Superior temporal gyrus (tissue), 1 donor: ENCODE results near the gene ZDHHC14.
A peak's percentile ranks its signal among the peaks of the same experiment; 100 is the strongest.
"Not testable (repeated sequence)": the region's sequence is repeated elsewhere in the genome, so short reads cannot be mapped to it uniquely, and the experiment has no call there.

Experiments
- DNase-seq: peaks from one replicate; pipeline ENCODE4 v3.0.0-alpha.2; 2016; ENCODE audit errors: extremely low spot score

Gene ZDHHC14

DNA sequence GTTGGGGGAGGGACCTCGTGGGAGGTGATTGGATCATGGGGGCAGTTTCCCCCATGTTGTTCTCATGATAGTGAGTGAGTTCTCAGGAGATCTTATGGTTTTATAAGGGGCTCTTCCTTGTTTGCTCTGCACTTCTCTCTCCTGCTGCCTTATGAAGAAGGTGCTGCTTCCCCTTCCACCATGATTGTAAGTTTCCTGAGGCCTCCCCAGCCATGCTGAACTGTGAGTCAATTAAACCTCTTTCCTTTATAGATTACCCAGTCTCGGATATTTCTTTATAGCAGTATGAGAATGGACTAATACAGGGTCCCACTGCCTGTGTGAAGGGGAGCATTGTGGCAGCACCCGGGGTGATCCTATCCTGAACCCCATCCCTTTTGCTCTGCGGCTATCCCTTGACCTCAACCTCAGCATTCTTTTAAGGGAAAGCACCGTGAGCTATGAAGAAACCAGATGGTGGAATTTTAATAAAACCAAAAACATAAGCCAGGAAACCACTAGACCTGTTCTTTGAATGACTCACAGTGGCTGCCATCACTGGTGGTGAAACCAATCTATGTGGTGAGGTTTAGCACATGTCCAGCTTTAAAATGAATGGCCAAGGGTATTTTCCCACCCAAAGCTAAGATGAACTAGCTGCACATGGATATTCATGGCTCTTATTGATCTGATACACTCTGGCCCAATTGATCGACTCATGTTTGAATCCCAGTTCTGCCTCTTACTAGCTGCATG, 62.2 kb downstream of the ZDHHC14 start:
- no peak for DNase-seq

DNA sequence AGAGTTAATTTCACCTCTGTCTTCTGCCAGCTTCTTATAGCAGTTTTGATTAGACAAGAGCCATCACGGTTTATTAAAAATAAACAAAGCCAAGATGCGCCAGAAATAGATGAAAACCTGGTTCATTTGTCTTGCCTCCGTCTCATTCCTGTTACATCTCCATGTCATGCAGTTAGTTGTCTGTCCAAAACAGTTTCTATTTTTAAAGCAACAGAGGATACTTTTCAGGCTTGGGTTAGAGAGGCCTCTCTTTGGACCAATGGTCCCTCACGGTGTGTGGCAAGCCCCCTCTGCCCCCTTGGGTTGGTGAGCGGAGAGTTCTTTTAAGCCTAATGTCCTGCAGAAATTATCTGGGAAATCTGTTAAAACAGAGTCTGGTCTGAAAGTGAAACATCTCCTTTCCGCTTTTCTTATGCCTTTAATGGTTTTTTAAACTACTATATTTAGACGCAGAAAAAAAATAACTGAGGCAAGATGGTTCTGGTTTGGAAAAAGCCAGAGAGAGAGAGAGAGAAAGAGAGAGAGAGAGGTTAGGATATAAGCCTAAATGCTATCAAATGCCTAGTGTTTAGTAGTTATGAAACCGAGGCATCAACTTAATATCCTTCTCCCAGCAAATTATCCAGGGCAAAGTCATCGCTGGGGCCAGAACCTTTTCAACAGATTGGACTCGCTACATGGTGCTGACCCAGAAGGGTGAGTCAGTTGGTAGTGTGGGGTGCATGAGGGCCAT, 64.5 kb downstream of the ZDHHC14 start:
- no peak for DNase-seq

DNA sequence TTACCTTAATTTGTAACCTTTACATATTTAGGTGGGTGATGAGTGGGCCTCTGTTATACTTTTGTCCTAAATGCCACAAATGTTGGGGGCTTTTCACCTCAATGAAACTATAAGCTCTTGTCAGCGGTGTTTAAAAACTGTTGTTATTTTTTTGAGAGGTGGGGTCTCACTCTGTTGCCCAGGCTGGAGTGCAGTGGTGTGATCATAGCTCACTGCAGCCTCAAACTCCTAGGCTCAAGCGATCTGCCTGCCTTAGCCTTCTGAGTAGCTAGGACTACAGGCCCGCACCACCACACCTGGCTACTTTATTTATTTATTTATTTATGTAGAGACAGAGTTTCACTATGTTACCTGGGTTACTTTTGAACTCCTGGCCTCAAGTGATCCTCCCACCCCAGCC, 66.7 kb downstream of the ZDHHC14 start:
- DNase-seq: no peak

DNA sequence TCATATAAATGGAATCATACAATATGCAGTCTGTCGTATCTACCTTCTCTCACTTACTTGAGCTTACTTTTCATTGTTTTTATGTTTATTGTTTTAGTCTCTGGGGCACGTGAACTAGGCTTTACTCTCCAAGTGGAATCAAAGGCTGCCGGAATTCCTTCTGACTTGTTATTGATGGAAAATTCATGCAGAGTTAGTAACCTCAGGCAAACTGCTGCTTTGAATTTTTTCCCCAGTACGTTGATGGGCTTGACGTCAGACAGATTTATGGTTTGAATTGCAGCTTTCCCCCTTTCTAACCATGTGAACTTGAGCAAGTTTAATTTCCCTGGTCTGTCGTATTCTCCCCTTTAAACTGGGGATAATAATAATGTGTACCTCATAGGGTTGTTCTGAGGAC, 68.6 kb downstream of the ZDHHC14 start:
- DNase-seq: no peak

DNA sequence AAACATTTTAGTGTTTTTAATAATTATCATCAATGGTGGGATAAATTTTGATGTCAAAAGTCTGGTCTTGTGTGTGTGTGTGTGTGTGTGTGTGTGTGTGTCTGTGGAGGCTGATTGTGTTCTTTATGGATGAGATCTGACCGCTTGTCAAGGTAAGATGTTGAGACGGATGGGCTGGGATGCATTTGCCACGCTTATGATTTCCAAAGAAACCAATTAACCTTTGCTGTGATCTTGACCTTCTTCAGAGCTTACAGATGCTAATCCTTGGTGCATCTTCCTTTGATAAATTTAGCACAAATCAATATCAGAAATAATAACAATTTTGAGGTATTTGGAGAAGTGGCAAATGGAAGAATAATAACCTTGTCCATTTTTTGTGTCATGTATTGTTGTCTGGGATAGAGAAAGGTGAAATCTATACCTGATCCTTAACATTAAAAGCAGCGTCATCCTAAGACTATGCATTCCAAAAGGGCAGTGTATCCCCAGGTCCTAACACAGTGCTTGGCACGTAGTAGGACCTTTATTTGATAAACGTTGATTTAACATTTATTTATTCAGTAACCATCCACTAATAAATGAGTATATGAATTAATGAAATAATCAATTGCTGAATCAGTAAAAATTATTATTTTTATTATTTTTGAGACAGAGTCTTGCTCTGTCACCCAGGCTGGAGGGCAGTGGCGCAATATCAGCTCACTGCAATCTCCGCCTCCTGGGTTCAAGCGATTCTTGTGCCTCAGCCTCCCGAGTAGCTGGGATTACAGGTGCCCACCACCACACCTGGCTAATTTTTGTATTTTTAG, 70.1 kb downstream of the ZDHHC14 start:
- no peak for DNase-seq

DNA sequence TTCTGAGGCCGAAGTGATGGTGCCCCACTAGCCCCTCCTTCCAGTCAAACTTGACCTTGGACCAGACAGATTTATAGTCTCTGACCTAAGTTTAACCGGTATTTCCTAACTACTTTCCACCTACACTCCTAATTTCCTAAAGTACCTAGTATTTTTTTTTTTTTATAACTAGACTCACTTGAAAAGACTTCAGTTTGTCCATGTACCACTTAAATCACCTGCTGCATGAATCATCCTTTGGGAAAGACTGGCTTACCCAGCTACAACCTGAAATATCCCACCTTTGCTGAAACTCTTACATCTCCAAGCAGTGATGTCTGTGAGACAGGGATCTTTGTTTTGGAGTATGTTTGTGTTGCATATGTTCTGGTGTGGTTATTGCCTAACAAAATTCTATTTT, 71.1 kb downstream of the ZDHHC14 start:
- no peak for DNase-seq

DNA sequence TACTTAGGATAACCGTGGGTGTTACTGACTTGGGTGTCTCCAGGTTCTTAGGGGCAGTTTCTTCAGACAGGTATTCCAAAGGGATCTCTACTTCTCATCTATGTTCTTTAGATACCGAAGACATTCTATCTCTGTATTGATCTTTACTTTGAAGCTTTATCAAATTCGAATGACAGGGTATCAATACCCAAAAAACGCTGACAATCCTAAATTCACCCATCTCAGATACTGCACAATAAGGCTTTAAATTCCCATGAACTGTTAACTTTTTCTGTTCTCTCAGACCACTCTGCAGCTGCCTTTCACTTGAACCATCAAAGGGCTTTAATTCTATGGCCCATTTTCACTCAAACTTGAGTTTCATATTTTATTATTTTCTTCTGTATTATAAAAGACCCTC, 72.1 kb downstream of the ZDHHC14 start:
- no peak for DNase-seq

DNA sequence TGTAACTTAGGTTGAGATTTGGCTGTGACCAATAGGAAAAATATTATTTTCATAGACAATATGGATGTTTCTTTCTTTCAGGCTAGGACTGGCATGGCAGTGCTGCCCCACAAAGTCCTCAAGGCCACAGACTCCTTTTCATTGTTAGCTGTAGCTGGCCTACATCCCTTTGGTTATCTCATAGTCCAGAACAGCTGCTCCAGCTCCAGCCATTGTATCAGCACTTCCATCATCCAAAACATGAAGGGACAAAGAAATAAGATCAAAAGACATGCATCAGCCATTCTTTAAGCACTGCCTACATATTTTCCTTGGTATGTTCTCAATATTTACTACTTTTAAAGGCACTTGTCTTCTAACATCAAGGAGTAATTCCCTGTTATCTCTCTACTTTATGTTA, 73.0 kb downstream of the ZDHHC14 start:
- no peak for DNase-seq

DNA sequence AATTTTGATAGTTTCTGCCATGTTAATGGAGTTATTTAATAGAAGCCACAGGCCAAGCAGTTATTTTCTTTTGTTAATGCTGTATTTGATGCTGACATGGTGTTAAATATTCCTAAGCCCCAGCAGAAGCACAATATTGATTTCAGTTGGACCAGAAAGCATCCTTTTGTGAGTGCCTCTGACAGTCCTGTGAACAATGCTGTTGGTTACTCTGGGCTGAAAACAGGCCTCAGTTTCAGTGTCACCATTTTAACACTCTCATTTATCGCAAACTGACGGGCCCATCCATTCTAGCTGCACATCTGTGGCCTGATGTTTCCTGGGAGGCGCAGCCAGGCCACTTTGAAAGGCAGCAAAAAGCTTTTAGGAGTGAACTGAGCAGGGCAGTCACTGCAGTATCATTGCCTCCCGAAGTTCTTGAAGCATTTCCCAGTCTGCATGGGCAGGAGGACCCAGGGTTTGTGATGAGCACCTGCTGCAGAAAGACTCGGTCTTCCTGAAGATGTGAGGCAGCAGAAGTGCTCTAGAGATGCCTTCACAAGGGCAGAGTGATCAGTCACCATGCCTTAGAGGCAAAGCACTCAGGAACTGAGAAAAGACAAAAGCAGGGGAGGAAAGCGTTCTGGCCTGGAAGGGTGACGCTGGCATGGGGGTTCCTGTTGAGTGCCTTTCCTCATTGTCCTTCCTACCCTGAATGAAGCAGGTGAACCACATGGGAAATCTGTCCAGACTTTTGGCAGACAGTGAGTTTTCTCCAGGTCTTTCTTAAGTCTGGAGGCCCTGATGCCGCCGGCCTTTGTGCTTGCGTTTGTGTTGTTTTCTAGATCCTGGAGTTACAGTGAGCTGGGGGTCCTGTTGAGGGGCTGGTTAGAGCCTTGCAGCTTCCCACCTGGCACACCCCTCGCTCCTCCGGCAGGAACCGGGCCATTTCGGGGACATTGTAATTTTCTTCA, 74.0 kb downstream of the ZDHHC14 start:
- DNase-seq: peak; percentile 66

DNA sequence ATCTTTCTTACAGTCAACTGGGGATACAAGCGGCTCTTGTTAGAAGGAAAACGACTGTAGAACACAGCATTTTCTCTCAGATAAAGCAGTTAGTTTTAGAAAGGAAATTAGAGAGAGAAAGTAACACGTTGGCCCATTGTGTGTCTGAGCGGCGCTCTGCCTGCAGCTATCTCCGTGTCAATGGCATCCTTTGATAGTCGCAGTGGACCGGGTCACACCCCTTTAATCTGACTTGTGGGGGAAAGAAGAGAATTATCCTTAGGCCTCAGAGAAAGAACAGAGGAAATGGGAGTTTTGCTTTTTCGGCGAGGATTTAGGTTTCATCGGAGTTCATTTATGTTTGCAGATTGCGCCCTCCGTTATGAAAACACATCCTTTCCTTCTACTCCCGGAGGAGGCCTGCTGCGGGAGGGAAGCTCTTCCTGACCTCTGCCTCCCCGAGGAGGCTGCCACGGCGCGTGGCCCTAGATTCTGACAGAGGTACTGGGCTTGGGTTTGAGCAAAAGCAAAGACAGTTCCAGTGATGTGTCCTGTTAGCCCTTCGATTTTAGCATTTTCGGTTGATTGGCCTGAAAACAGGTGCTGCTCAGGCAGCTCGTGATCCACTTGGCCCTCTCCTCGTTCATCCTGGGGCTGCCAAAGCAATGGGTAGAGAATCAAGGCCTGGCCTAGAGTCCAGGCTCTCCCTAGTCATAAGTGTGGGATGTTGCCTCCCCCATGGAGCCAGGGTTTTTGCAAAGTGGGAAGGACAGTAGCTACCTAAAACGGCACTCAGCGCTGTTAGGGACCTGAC, 74.9 kb downstream of the ZDHHC14 start:
- peak; percentile 86 for DNase-seq

DNA sequence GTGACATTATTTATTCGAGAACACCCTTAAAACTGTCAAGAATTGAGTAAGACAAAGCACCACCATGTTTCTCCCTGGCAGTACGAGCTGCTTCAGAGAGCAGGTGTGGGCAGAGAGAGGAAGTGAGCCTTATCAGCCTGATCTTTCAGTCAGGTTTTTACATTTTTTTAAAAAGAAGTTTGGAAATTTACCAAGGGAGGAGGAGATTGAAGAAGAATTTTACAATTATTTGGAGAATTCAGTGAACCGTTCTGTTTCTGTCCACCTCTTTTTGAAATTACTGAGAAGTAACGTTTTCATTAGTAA, 75.5 kb downstream of the ZDHHC14 start:
- no peak for DNase-seq

DNA sequence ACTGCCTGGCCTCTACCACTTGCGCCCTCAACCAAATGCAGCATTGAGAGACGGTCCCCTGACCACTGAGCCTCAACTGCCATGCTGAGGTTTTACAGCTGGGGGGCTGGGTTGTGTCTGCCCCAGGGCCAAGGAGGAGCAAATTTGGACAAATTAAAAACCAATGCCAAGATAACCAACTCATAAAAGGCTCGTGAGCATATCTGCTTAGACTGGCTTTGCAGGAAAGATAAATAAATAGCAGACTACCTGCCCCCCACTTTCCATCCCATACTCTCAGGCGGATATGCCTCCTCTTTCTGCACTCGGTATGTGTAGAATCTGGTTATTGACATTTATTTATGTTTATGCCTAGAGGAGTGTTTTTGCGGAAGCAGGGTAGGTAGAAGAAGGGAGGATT, 76.8 kb downstream of the ZDHHC14 start:
- DNase-seq: no peak

DNA sequence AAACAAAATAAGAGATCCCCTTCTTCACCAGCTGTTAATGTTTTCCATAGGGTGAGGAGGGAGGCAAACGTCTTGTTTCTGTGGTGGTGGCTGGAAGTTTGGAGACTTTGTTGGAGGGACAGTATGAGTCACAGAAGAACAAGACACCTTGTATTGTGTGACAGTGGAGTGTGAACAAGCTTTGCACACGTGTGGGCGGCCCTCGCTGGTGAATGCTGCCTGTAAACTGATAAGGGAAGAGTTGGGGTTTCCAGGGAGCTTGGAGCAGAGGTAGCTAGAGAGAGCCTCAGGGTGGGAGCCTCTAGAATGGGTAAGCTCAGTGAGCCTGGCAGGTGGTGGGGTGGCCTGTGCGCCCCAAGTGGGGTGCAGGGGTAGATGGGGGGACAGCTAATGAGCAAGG, 78.3 kb downstream of the ZDHHC14 start:
- peak; percentile 45 for DNase-seq

DNA sequence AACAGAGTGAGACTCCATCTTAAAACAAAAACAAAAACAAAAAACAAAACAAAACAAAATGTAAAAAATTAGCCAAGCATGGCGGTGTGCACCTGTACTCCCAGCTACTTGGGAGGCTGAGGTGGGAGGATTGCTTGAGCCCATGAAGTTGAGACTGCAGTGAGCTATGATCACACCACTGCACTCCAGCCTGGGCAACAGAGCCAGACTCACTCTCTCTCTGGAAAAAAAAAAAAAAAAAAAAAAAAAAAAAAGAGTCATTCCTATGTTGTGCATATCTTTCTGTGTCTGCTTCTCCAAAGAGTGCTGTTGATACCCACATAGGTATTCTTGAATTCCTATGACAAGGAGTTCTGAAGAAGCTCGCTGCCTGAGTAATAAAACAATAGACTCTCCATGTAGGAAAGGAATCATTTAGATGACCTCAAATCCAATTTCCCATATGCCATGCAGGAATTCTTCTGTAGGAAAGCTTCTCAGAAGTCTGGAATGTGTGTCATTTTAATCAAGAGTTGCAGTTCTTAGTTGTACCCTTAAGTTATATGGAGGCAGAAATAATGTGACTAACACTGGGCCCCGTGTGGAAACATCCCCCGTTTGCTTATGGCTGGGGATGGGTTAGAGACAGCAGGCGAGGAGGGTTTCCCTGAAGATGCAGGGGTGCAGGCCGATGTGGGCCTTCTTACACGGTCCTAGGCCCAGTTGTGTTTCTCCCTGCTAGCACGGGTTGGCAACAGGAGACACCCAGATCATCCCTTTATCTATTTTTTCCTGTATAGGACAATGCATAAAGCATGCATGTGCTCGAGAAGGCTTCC, 79.4 kb downstream of the ZDHHC14 start:
- DNase-seq: no peak

DNA sequence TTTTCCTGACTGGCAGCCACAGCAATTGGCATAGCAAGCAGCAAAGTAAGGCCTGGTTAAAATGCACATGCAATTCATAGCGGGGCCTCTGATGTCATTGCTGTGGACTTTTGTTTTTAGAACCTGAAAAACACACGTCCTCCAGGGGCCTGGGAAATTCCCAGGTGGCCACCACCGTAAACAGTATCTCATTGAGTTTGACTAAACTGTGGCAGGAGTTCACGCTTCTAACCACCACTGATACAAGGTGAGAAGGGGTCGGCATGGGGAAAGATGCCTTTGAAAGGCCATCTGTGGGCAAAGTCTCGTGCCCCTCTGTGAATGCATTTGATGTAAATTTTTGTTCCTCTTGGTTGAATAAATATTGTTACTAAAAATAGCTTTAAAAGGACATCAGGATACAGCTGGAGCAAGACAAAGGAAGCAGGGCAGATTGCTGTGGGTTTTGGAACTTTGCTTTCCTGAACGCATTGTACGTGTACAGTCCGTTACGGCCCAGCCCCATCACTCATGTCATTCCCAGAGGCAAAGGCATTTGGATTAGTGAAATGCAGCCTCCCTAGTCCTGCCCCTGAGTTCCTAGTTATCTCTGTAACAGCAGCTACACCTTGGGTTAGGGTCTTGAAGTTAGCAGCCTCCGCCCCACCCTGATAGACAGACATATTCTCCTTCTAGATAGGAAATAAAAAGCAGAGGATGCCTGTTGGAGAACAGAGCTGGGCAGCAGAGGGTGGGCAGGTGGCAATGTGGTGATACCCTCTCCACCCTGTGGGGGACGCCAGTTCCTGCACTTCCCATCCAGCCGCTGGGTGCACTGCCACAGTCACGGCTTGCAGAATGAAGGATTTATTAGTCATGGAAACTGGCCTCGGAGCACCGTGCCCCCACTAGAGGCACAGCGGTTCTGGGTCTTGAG, 80.3 kb downstream of the ZDHHC14 start:
- DNase-seq: no peak

DNA sequence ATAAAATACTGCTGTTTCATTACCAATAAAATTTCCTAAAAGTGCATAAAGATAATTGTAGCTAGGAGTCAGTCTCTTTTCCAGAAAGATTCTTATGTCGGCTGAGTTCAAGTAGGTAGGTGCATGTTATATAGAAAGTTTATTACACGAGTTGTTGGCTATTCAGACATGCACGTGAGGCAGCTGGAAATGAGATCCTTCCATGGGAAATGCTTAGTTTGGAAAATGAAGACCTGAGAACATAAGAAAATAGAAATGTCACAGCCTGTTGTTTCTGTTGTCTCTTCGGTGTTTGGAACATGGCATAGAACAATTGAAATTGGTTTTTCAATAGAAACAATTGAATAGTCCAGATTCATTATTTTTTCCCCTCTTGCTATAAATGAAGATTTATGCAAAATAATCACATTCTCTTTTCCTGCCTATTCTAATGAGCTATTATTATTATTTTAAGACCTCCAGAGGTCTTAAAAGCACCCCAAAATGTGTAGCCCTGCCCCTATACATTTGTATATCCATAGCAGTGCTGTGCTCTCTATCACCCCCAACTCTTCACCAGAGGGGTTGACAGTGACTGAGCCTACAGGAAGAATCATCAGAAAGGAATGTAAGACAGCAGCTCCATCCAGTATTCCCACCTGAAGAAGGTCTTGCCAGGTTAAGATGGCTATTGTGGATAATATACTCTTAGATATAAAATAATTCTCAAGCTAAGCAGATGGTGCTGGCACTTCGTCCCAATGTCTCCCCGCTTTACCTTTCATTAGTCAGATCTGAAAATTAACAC, 82.2 kb downstream of the ZDHHC14 start:
- DNase-seq: no peak

DNA sequence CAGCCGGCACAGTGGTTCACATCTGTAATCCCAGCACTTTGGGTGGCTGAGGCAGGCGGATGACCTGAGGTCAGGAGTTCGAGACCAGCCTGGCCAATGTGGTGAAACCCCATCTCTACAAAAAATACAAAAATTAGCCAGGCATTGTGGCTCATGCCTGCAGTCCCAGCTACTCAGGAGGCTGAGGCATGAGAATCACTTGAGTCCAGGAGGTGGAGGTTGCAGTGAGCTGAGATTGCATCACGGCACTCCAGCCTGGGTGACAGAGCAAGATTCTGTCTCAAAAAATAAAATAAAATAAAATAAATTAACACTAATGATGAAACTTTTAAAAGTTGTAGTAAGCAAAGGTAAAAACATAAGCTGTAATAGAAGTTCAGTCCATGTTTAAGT, 82.7 kb downstream of the ZDHHC14 start:
- not testable (repeated sequence) for DNase-seq
